Nephron (organoid): Measurements from ENCODE around the gene CELF6.

Experiments
- H3K27ac Mint-ChIP-seq, 3 experiments: 2 replicates each; pipeline ENCODE4 v1.8.0; 2020; ENCODE audit warnings: mixed read lengths in 3 of 3, mild to moderate bottlenecking in 2 of 3, moderate library complexity in 1 of 3
- H3K27me3 Mint-ChIP-seq: 2 replicates; pipeline ENCODE4 v1.8.0; 2021; ENCODE audit warnings: low read depth, mild to moderate bottlenecking, moderate library complexity, mixed read lengths
- H3K36me3 Mint-ChIP-seq: 2 replicates; pipeline ENCODE4 v1.8.0; 2020; ENCODE audit warnings: low read depth, mixed read lengths
- H3K4me1 Mint-ChIP-seq: 2 replicates; pipeline ENCODE4 v1.8.0; 2020; ENCODE audit warnings: mixed read lengths
- H3K4me3 Mint-ChIP-seq, 3 experiments: 2 replicates each; pipeline ENCODE4 v1.8.0; 2020; ENCODE audit warnings: mild to moderate bottlenecking in 3 of 3, mixed read lengths in 3 of 3, moderate library complexity in 2 of 3
- H3K9me3 Mint-ChIP-seq: 2 replicates; pipeline ENCODE4 v1.8.0; 2020; ENCODE audit warnings: mixed read lengths
- CTCF ChIP-seq, 3 experiments: fragments of 200-600 bp; sonication (generic); IDR thresholded peaks; one replicate each; pipeline ENCODE4 v1.5.0; 2021; ENCODE audit warnings: antibody characterized with exemption in 3 of 3; ENCODE audit not compliant: unreplicated experiment in 3 of 3

The CELF6 gene

GRCh38 chr15:72342385-72342784, 22.4 kb upstream of the CELF6 start:
- Mint-ChIP-seq H3K4me1 (peaks cover 12% of the 10 kb centered on the region), H3K27ac (no peak overlapping the region), H3K9me3 (no peaks in the 10 kb centered on the region), H3K36me3 (peaks cover 22% of the 10 kb centered on the region), H3K4me3 (no peak overlapping the region), H3K27me3 (no peaks in the 10 kb centered on the region)
- TF ChIP-seq CTCF (IDR thresholded peaks at IDR 0.05; ENCODE audit: unreplicated experiment in 3 of 3): peak in 1 of 3 experiments; percentile 30

- Mint-ChIP-seq H3K36me3 (peaks cover 23% of the 10 kb centered on the region), H3K9me3 (no peaks in the 10 kb centered on the region), H3K27ac (no peak overlapping the region), H3K4me1 (peaks cover 12% of the 10 kb centered on the region), H3K4me3 (no peak overlapping the region), H3K27me3 (no peaks in the 10 kb centered on the region)
- peak in 2 of 3 experiments; percentile 24 to 42 for TF ChIP-seq CTCF (IDR thresholded peaks at IDR 0.05; ENCODE audit: unreplicated experiment in 3 of 3)
Measured at GRCh38 chr15:72341361-72341760, 21.4 kb upstream of the CELF6 start.

GRCh38 chr15:72340366-72340765, 20.4 kb upstream of the CELF6 start:
- Mint-ChIP-seq H3K4me3 (no peak overlapping the region), H3K27me3 (no peaks in the 10 kb centered on the region), H3K9me3 (no peaks in the 10 kb centered on the region), H3K4me1 (peaks cover 12% of the 10 kb centered on the region), H3K27ac (peak overlapping the region in 2 of 3 experiments; percentile 15 to 75), H3K36me3 (peaks cover 16% of the 10 kb centered on the region)
- TF ChIP-seq CTCF (IDR thresholded peaks at IDR 0.05; ENCODE audit: unreplicated experiment in 3 of 3): no peak

- no peak overlapping the region for H3K4me3 Mint-ChIP-seq
- H3K27me3 Mint-ChIP-seq: no peaks in the 10 kb centered on the region
- H3K9me3 Mint-ChIP-seq: no peaks in the 10 kb centered on the region
- peak overlapping the region; percentile 15 to 75 (median 22) for H3K27ac Mint-ChIP-seq
- peaks cover 18% of the 10 kb centered on the region for H3K36me3 Mint-ChIP-seq
- no peak for TF ChIP-seq CTCF (IDR thresholded peaks at IDR 0.05; ENCODE audit: unreplicated experiment in 3 of 3)
- peaks cover 12% of the 10 kb centered on the region for H3K4me1 Mint-ChIP-seq
Measured at GRCh38 chr15:72339777-72340177, 19.8 kb upstream of the CELF6 start.

- Mint-ChIP-seq H3K4me3 (no peak overlapping the region), H3K27me3 (no peaks in the 10 kb centered on the region), H3K9me3 (no peaks in the 10 kb centered on the region), H3K36me3 (peaks cover 23% of the 10 kb centered on the region), H3K27ac (peak overlapping the region; percentile 55 to 75 (median 56)), H3K4me1 (peaks cover 12% of the 10 kb centered on the region)
- no peak for TF ChIP-seq CTCF (IDR thresholded peaks at IDR 0.05; ENCODE audit: unreplicated experiment in 3 of 3)
Measured at GRCh38 chr15:72338617-72339321, 18.8 kb upstream of the CELF6 start.

GRCh38 chr15:72338148-72338547, 18.2 kb upstream of the CELF6 start:
- Mint-ChIP-seq H3K27me3 (no peaks in the 10 kb centered on the region), H3K9me3 (no peaks in the 10 kb centered on the region), H3K4me3 (no peak overlapping the region), H3K4me1 (peaks cover 12% of the 10 kb centered on the region), H3K36me3 (peaks cover 23% of the 10 kb centered on the region), H3K27ac (no peak overlapping the region)
- no peak for TF ChIP-seq CTCF (IDR thresholded peaks at IDR 0.05; ENCODE audit: unreplicated experiment in 3 of 3)
